ENCODE measurements around the gene NSUN7. TPM values are rescaled to one million over a fixed set of nuclear protein-coding genes. Genes with fewer than 3 reads are reported as not detected.
A peak's percentile ranks its signal among the peaks of the same experiment; 100 is the strongest.

The NSUN7 gene
- total RNA-seq, 2 donors from 2014 or later, result 6.8 to 21.8 TPM

- TF ChIP-seq CTCF (IDR thresholded peaks at IDR 0.05), result no peak
- Histone ChIP-seq H3K36me3 (no peaks in the 10 kb centered on the region), H3K9me3 (no peaks in the 10 kb centered on the region), H3K27me3 (replicated peaks; ENCODE audit: insufficient read depth) (no peaks in the 10 kb centered on the region), H3K27ac (no peak overlapping the region), H3K4me1 (ENCODE audit: control insufficient read depth in 1 of 2, low read depth in 2 of 2) (peaks cover 0 to 5% of the 10 kb centered on the region in 2 donors), H3K4me3 (no peak overlapping the region)
- DNase-seq (ENCODE audit: low spot score), result no peak
- ATAC-seq (ENCODE audit: insufficient number of reproducible peaks, low FRiP score, low read depth), result no peak
Observed at GRCh38 chr4:40747207-40747835, 2.4 kb upstream of the NSUN7 start.

- H3K4me3 ChIP-seq, result peak overlapping the region; percentile 91
- ATAC-seq (ENCODE audit: insufficient number of reproducible peaks, low FRiP score, low read depth) (no peak), DNase-seq (ENCODE audit: low spot score) (no peak)
- H3K27ac ChIP-seq, result peak overlapping the region; percentile 60 to 61
- no peaks in the 10 kb centered on the region for H3K36me3 ChIP-seq
- H3K4me1 ChIP-seq (ENCODE audit: control insufficient read depth in 1 of 2, low read depth in 2 of 2), result peaks cover 0 to 5% of the 10 kb centered on the region in 2 donors
- no peak for TF ChIP-seq CTCF (IDR thresholded peaks at IDR 0.05)
- no peaks in the 10 kb centered on the region for H3K9me3 ChIP-seq
- H3K27me3 ChIP-seq (replicated peaks; ENCODE audit: insufficient read depth), result no peaks in the 10 kb centered on the region
Observed at GRCh38 chr4:40750461-40751258, 905 bp downstream of the NSUN7 start.

- Histone ChIP-seq H3K27me3 (replicated peaks; ENCODE audit: insufficient read depth) (no peaks in the 10 kb centered on the region), H3K4me1 (ENCODE audit: control insufficient read depth in 1 of 2, low read depth in 2 of 2) (peaks cover 0 to 5% of the 10 kb centered on the region in 2 donors), H3K4me3 (no peak overlapping the region), H3K9me3 (no peaks in the 10 kb centered on the region), H3K27ac (no peak overlapping the region), H3K36me3 (no peaks in the 10 kb centered on the region)
- DNase-seq (ENCODE audit: low spot score) (no peak), ATAC-seq (ENCODE audit: insufficient number of reproducible peaks, low FRiP score, low read depth) (no peak)
- no peak for TF ChIP-seq CTCF (IDR thresholded peaks at IDR 0.05)
Observed at GRCh38 chr4:40755616-40756015, 5.9 kb downstream of the NSUN7 start.

GRCh38 chr4:40763228-40763716 lies 13.5 kb downstream of the NSUN7 start:
- no peaks in the 10 kb centered on the region for H3K36me3 ChIP-seq
- no peak for TF ChIP-seq CTCF (IDR thresholded peaks at IDR 0.05)

GRCh38 chr4:40769266-40769665 lies 19.5 kb downstream of the NSUN7 start:
- ATAC-seq (ENCODE audit: insufficient number of reproducible peaks, low FRiP score, low read depth), result no peak
- H3K9me3 ChIP-seq, result no peaks in the 10 kb centered on the region
- H3K4me3 ChIP-seq, result no peak overlapping the region
- no peak overlapping the region for H3K27ac ChIP-seq
- TF ChIP-seq CTCF (IDR thresholded peaks at IDR 0.05), result no peak
- no peaks in the 10 kb centered on the region for H3K36me3 ChIP-seq
- DNase-seq (ENCODE audit: low spot score), result no peak
- H3K27me3 ChIP-seq (replicated peaks; ENCODE audit: insufficient read depth), result no peaks in the 10 kb centered on the region
- H3K4me1 ChIP-seq (ENCODE audit: control insufficient read depth in 1 of 2, low read depth in 2 of 2), result no peaks in the 10 kb centered on the region

More at GRCh38 chr4:40763228-40763716, 13.5 kb downstream of the NSUN7 start:
- Histone ChIP-seq H3K27ac (no peak overlapping the region), H3K4me1 (ENCODE audit: control insufficient read depth in 1 of 2, low read depth in 2 of 2) (no peaks in the 10 kb centered on the region), H3K4me3 (no peak overlapping the region), H3K27me3 (replicated peaks; ENCODE audit: insufficient read depth) (no peaks in the 10 kb centered on the region), H3K9me3 (no peaks in the 10 kb centered on the region)
- no peak for ATAC-seq (ENCODE audit: insufficient number of reproducible peaks, low FRiP score, low read depth)
- DNase-seq (ENCODE audit: low spot score), result no peak

Data from thoracic aorta (tissue), 2 donors.